PC-3 (cell line): Measurements from ENCODE around the gene MTCH1. TPM values are rescaled to one million over a fixed set of nuclear protein-coding genes. Genes with fewer than 3 reads are reported as not detected.

Source experiments
- ATAC-seq: fragments of 200-7000 bp; cut with Tn5 transposase; 2 replicates; pipeline ENCODE4 v1.9.1; 2020; ENCODE audit warnings: mild to moderate bottlenecking, moderate library complexity
- BruUV-seq: library from RNA; stranded (reverse); fragments of 400-500 nt; replicated peaks from 2 replicates; lab custom pipeline; 2021; lab: Mats Ljungman, UMichigan
- CTCF ChIA-PET: fragments of 300-600 bp; sonication (Branson Sonifier 250); formaldehyde crosslinking; loops from one replicate; lab custom pipeline; 2022; ENCODE audit warnings: antibody characterized with exemption; lab: Charles Lee
- POLR2A ChIA-PET: fragments of 300-600 bp; sonication (Branson Sonifier 250); formaldehyde crosslinking; loops from one replicate; lab custom pipeline; 2022; ENCODE audit warnings: antibody characterized with exemption; ENCODE audit not compliant: unreplicated experiment; lab: Charles Lee
- DNase-seq: peaks from one replicate; pipeline ENCODE4 v3.0.0-alpha.2; 2015
- H2AFZ ChIP-seq: fragments of 300-600 bp; sonication (generic); 2 replicates; pipeline ENCODE4 v1.6.0; 2016; ENCODE audit warnings: antibody characterized with exemption, low read length
- H3F3A ChIP-seq: fragments of 300-600 bp; sonication (generic); one replicate; pipeline ENCODE4 v1.6.0; 2017; ENCODE audit warnings: antibody characterized with exemption, low read length, control low read depth, mild to moderate bottlenecking; ENCODE audit not compliant: unreplicated experiment
- H3K27ac ChIP-seq: fragments of 300-600 bp; sonication (generic); 2 replicates; pipeline ENCODE4 v1.5.1; 2016; ENCODE audit warnings: mild to moderate bottlenecking, low read length
- H3K27me3 ChIP-seq: fragments of 300-600 bp; sonication (generic); 2 replicates; pipeline ENCODE4 v1.6.1; 2016; ENCODE audit warnings: low read length, mixed read lengths
- H3K36me3 ChIP-seq: fragments of 300-600 bp; sonication (generic); 2 replicates; pipeline ENCODE4 v1.6.1; 2016; ENCODE audit warnings: low read depth, mixed run types, low read length, mixed read lengths
- H3K4me1 ChIP-seq: fragments of 300-600 bp; sonication (generic); 2 replicates; pipeline ENCODE4 v1.5.1; 2016; ENCODE audit warnings: low read length; ENCODE audit not compliant: insufficient read depth
- H3K4me2 ChIP-seq: fragments of 300-600 bp; sonication (generic); 2 replicates; pipeline ENCODE4 v1.6.0; 2016; ENCODE audit warnings: low read length
- H3K4me3 ChIP-seq: fragments of 300-600 bp; sonication (generic); 2 replicates; pipeline ENCODE4 v1.5.1; 2016; ENCODE audit warnings: mild to moderate bottlenecking, low read length, mixed read lengths
- H3K79me2 ChIP-seq: fragments of 300-600 bp; sonication (generic); 2 replicates; pipeline ENCODE4 v1.6.1; 2017; ENCODE audit warnings: low read length, mixed read lengths
- H3K9ac ChIP-seq: fragments of 300-600 bp; sonication (generic); 2 replicates; pipeline ENCODE4 v1.6.0; 2016; ENCODE audit warnings: mild to moderate bottlenecking, low read length
- H3K9me2 ChIP-seq: fragments of 300-600 bp; sonication (generic); replicated peaks from 2 replicates; pipeline ENCODE4 v1.6.1; 2016; ENCODE audit warnings: mixed run types, low read length, mixed read lengths
- H3K9me3 ChIP-seq: fragments of 300-600 bp; sonication (generic); 2 replicates; pipeline ENCODE4 v1.6.1; 2016; ENCODE audit warnings: low read length, mixed read lengths
- H4K20me1 ChIP-seq: fragments of 300-600 bp; sonication (generic); 2 replicates; pipeline ENCODE4 v1.6.1; 2016; ENCODE audit warnings: low read length, mixed read lengths
- CTCF ChIP-seq: fragments of 300-600 bp; sonication (generic); conservative IDR thresholded peaks from 2 replicates; pipeline ENCODE4 v1.5.1; 2017; ENCODE audit warnings: antibody characterized with exemption, low read depth, mild to moderate bottlenecking, low read length
- EZH2 ChIP-seq: fragments of 300-600 bp; sonication (generic); IDR thresholded peaks from one replicate; pipeline ENCODE4 v1.6.1; 2017; ENCODE audit warnings: antibody characterized with exemption, mild to moderate bottlenecking, low read length; ENCODE audit not compliant: unreplicated experiment
- EZH2phosphoT487 ChIP-seq: fragments of 300-600 bp; sonication (generic); IDR thresholded peaks from 2 replicates; pipeline ENCODE4 v1.6.1; 2018; ENCODE audit warnings: mild to moderate bottlenecking, antibody characterized with exemption, low read length, borderline replicate concordance
- intact Hi-C: fragments of 100-400 bp; cut with micrococcal nuclease; formaldehyde crosslinking; loops from 2 replicates; pipeline ENCODE4 v1.9.0; 2023
- total RNA-seq: library from RNA; depleted of rRNA; stranded (reverse); fragments of >200 nt; gene quantifications from 2 replicates; pipeline ENCODE4 v1.2.3, GENCODE V29; 2014

The MTCH1 gene
- total RNA-seq, 1 experiment from 2014 or later, result 253 TPM

- Histone ChIP-seq H3K4me2 (no peak overlapping the region), H3K36me3 (peaks cover 94% of the 10 kb centered on the region), H3K27me3 (no peaks in the 10 kb centered on the region), H3K9ac (no peak overlapping the region), H3K27ac (no peak overlapping the region), H3K9me2 (no peaks in the 10 kb centered on the region), H3K4me1 (no peaks in the 10 kb centered on the region), H3K4me3 (no peak overlapping the region), H3K9me3 (no peaks in the 10 kb centered on the region), H3K79me2 (peaks cover 3% of the 10 kb centered on the region; the same call in 1 of the 2 replicates), H2AFZ (no peak overlapping the region), H3F3A (no peaks in the 10 kb centered on the region), H4K20me1 (peaks cover 3% of the 10 kb centered on the region; the same call in 1 of the 2 replicates)
- ChIA-PET POLR2A (no interaction called here), CTCF (no interaction called here)
- BruUV-seq, result no TSS peak
- DNase-seq (no peak), ATAC-seq (no peak)
- TF ChIP-seq CTCF (no peak), EZH2 (no peak)
- intact Hi-C loops, result no loop called here
These were observed 12.3 kb downstream of the MTCH1 start for GRCh38 chr6:36973647-36974046.

- intact Hi-C loops, result no loop called here
- Histone ChIP-seq H4K20me1 (no peaks in the 10 kb centered on the region), H3K4me3 (no peak overlapping the region), H3F3A (no peaks in the 10 kb centered on the region), H3K4me1 (no peaks in the 10 kb centered on the region), H3K9ac (no peak overlapping the region), H3K9me3 (no peaks in the 10 kb centered on the region), H3K9me2 (no peaks in the 10 kb centered on the region), H3K79me2 (no peaks in the 10 kb centered on the region), H2AFZ (no peak overlapping the region), H3K27ac (no peak overlapping the region), H3K4me2 (no peak overlapping the region), H3K27me3 (no peaks in the 10 kb centered on the region), H3K36me3 (peaks cover 94% of the 10 kb centered on the region)
- TF ChIP-seq EZH2 (no peak), CTCF (no peak), EZH2phosphoT487 (no peak)
- DNase-seq (no peak), ATAC-seq (no peak)
- ChIA-PET POLR2A (no interaction called here), CTCF (no interaction called here)
- no TSS peak for BruUV-seq
These were observed 12.8 kb downstream of the MTCH1 start for GRCh38 chr6:36973190-36973589.

- H3K9me2 ChIP-seq, result no peaks in the 10 kb centered on the region
- H3K27ac ChIP-seq, result no peak overlapping the region
- H3F3A ChIP-seq, result no peaks in the 10 kb centered on the region
- H3K79me2 ChIP-seq, result no peaks in the 10 kb centered on the region
- H3K4me3 ChIP-seq, result no peak overlapping the region
- intact Hi-C loops, result no loop called here
- no peaks in the 10 kb centered on the region for H3K4me1 ChIP-seq
- no peaks in the 10 kb centered on the region for H3K9me3 ChIP-seq
- H3K27me3 ChIP-seq, result no peaks in the 10 kb centered on the region
- peaks cover 94% of the 10 kb centered on the region for H3K36me3 ChIP-seq
- H3K9ac ChIP-seq, result no peak overlapping the region
- no peak for ATAC-seq
- ChIA-PET POLR2A (no interaction called here), CTCF (no interaction called here)
- H4K20me1 ChIP-seq, result no peaks in the 10 kb centered on the region
- no TSS peak for BruUV-seq
- no peak overlapping the region for H3K4me2 ChIP-seq
- no peak overlapping the region for H2AFZ ChIP-seq
- TF ChIP-seq CTCF (no peak), EZH2 (no peak), EZH2phosphoT487 (no peak)
- no peak for DNase-seq
These were observed 13.9 kb downstream of the MTCH1 start for GRCh38 chr6:36971921-36972673.
